DOHH2 (cell line): Measurements from ENCODE around the gene WDFY2.

Source experiments
- H3F3A ChIP-seq: fragments of 200-600 bp; sonication (generic), shearing (Covaris generic); 2 replicates; pipeline ENCODE4 v1.6.0; 2016; ENCODE audit warnings: antibody characterized with exemption, mild to moderate bottlenecking; ENCODE audit not compliant: control insufficient read depth, insufficient read depth
- H3K27ac ChIP-seq: fragments of 200-600 bp; sonication (generic); 2 replicates; pipeline ENCODE4 v1.5.1; 2014; ENCODE audit warnings: low read depth, mild to moderate bottlenecking, low read length, moderate library complexity
- H3K27me3 ChIP-seq: fragments of 200-600 bp; sonication (generic); 2 replicates; pipeline ENCODE4 v1.6.1; 2014; ENCODE audit warnings: mild to moderate bottlenecking, low read length, mixed read lengths; ENCODE audit not compliant: control insufficient read depth
- H3K36me3 ChIP-seq: fragments of 200-600 bp; sonication (generic); 2 replicates; pipeline ENCODE4 v1.6.1; 2014; ENCODE audit warnings: mild to moderate bottlenecking, low read length, moderate library complexity, mixed read lengths; ENCODE audit not compliant: control insufficient read depth
- H3K4me1 ChIP-seq: fragments of 200-600 bp; sonication (generic); 2 replicates; pipeline ENCODE4 v1.6.1; 2014; ENCODE audit warnings: mild to moderate bottlenecking, low read length, mixed read lengths; ENCODE audit not compliant: control insufficient read depth
- H3K4me2 ChIP-seq: fragments of 200-600 bp; sonication (generic); 2 replicates; pipeline ENCODE4 v1.6.0; 2014; ENCODE audit warnings: mild to moderate bottlenecking, low read length, moderate library complexity
- H3K4me3 ChIP-seq: fragments of 200-600 bp; sonication (generic); 2 replicates; pipeline ENCODE4 v1.5.1; 2014; ENCODE audit warnings: mild to moderate bottlenecking, low read length, mixed read lengths
- H3K79me2 ChIP-seq: fragments of 200-600 bp; sonication (generic); 2 replicates; pipeline ENCODE4 v1.6.1; 2014; ENCODE audit warnings: mild to moderate bottlenecking, low read length, mixed read lengths; ENCODE audit not compliant: control insufficient read depth
- H3K9me2 ChIP-seq: fragments of 200-600 bp; sonication (generic); replicated peaks from 2 replicates; pipeline ENCODE4 v1.6.1; 2014; ENCODE audit warnings: mild to moderate bottlenecking, low read length, mixed read lengths; ENCODE audit not compliant: control insufficient read depth
- H3K9me3 ChIP-seq: fragments of 200-600 bp; sonication (generic); 2 replicates; pipeline ENCODE4 v1.6.1; 2014; ENCODE audit warnings: antibody characterized with exemption, low read length, mixed read lengths; ENCODE audit not compliant: control insufficient read depth, insufficient read depth
- H4K20me1 ChIP-seq: fragments of 200-600 bp; sonication (generic); 2 replicates; pipeline ENCODE4 v1.6.0; 2014; ENCODE audit warnings: low read depth, mild to moderate bottlenecking, antibody characterized with exemption, low read length, moderate library complexity; ENCODE audit not compliant: control insufficient read depth, insufficient read depth
- EZH2phosphoT487 ChIP-seq: fragments of 200-600 bp; sonication (generic); IDR thresholded peaks from 2 replicates; pipeline ENCODE4 v1.6.1; 2017; ENCODE audit warnings: borderline replicate concordance, mild to moderate bottlenecking, antibody characterized with exemption, low read length, moderate library complexity, mixed read lengths
- TF ChIP-seq, protein P1 (sequence below): fragments of 200-600 bp; sonication (generic); IDR thresholded peaks from one replicate; pipeline ENCODE4 v1.5.1; 2014; ENCODE audit warnings: antibody characterized with exemption, mild to moderate bottlenecking, low read depth, low read length; ENCODE audit not compliant: poor library complexity, severe bottlenecking

Gene WDFY2

DNA sequence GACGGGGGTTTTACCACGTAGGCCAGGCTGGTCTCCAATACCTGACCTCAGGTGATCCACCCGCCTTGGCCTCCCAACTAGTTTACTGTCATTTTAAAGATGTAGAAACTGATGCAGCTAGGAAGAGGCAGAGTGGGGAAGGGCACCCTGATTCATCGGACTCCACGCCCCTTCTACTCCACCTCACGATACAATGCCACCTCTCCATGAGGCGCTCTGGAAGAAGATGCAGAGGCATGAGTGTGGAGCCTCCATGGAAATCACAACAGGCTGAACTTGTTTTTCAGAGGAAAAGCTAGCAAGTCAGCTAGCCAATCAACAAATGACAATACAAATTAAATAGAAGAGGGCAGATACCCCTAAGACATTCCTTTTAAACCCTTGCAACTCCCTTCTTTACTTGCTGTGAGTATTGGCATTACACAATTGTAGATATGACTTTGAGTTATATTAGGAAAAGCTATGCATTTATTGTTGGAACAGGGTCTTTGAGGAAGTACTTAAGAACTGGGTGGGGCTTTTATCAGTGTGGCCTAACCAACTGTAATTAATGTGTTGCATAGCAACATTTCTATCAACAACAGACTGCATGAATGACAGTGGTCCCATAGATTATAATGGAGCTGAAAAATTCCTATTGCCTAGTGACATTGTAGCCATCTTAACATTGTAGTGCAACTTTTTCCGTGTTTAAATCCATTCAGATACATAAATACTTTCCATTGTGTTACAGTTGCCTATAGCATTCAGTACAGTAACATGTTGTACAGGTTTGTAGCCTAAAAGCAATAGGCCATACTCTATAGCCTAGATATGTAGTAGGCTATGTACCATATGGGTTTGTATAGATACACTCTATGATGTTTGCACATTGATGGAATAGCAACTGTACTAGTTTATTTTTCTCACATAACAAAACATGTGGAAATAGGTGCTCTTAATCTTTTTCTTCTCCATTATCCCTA is 17.6 kb downstream of the WDFY2 start:
- 0 out of 2 replicates have a peak, but pooled peaks cover 3% of the 10 kb centered on the region for H3K79me2 ChIP-seq
- H3K4me3 ChIP-seq = no peak overlapping the region
- TF ChIP-seq EZH2phosphoT487 = no peak
- TF ChIP-seq, protein P1, sequence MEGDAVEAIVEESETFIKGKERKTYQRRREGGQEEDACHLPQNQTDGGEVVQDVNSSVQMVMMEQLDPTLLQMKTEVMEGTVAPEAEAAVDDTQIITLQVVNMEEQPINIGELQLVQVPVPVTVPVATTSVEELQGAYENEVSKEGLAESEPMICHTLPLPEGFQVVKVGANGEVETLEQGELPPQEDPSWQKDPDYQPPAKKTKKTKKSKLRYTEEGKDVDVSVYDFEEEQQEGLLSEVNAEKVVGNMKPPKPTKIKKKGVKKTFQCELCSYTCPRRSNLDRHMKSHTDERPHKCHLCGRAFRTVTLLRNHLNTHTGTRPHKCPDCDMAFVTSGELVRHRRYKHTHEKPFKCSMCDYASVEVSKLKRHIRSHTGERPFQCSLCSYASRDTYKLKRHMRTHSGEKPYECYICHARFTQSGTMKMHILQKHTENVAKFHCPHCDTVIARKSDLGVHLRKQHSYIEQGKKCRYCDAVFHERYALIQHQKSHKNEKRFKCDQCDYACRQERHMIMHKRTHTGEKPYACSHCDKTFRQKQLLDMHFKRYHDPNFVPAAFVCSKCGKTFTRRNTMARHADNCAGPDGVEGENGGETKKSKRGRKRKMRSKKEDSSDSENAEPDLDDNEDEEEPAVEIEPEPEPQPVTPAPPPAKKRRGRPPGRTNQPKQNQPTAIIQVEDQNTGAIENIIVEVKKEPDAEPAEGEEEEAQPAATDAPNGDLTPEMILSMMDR = no peak
- H3K27me3 ChIP-seq = no peaks in the 10 kb centered on the region
- H3K9me2 ChIP-seq = no peaks in the 10 kb centered on the region
- no peaks in the 10 kb centered on the region for H3K36me3 ChIP-seq
- peaks cover 3% of the 10 kb centered on the region; the same call in 1 of the 2 replicates for H3K4me1 ChIP-seq
- H3F3A ChIP-seq = no peaks in the 10 kb centered on the region
- H4K20me1 ChIP-seq = no peaks in the 10 kb centered on the region
- H3K9me3 ChIP-seq = no peaks in the 10 kb centered on the region
- no peak overlapping the region for H3K4me2 ChIP-seq
- no peak overlapping the region for H3K27ac ChIP-seq

DNA sequence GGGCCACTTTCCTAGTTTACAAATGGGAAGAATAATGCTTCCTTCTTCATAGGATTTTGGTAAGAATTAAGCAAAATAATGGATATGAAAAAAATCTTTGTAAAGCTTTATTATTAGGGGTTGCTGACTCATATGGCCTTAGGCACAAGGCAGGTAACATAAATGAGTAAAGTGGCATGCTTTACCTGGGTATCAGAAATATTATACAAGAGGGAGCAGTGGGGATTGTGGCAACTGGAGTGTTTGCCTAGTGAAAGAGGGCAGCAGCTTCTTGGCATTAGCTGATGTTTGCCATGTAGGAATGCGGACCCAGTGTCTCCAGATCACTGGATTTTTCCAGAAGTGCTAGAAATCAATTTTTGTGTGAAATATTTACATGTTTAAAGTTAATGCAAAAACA is 19.5 kb downstream of the WDFY2 start:
- Histone ChIP-seq H4K20me1 (no peaks in the 10 kb centered on the region), H3K4me3 (no peak overlapping the region), H3K4me1 (peaks cover 4% of the 10 kb centered on the region), H3K27me3 (no peaks in the 10 kb centered on the region), H3K27ac (no peak overlapping the region), H3F3A (no peaks in the 10 kb centered on the region), H3K79me2 (0 out of 2 replicates have a peak, but pooled peaks cover 3% of the 10 kb centered on the region), H3K36me3 (no peaks in the 10 kb centered on the region), H3K9me3 (no peaks in the 10 kb centered on the region), H3K4me2 (no peak overlapping the region), H3K9me2 (no peaks in the 10 kb centered on the region)
- TF ChIP-seq, protein P1 = no peak
- TF ChIP-seq EZH2phosphoT487 = no peak

DNA sequence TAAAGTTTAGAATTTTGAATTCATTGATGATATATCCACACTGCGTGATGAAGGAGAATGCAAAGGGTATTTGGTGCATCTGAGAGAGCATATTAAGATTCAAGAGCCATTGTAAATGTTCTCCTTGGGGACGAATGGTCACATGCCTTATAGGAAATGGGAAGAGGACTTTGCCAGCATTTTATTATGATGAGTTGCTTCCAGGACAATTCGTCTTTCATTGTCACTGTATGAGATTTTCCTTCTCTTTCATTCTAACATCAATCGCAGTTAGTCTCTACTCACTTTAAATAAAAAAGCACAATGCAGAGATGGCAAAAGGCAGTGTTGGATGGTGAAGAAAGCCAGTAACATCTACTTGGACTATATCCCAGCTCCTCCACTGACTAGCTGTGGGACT is 21.4 kb downstream of the WDFY2 start:
- Histone ChIP-seq H3K9me2 (no peaks in the 10 kb centered on the region), H3K36me3 (no peaks in the 10 kb centered on the region), H3F3A (no peaks in the 10 kb centered on the region), H3K79me2 (0 out of 2 replicates have a peak, but pooled peaks cover under 1% of the 10 kb centered on the region), H3K27ac (no peak overlapping the region), H3K27me3 (no peaks in the 10 kb centered on the region), H4K20me1 (no peaks in the 10 kb centered on the region), H3K4me1 (peaks cover 7% of the 10 kb centered on the region), H3K9me3 (no peaks in the 10 kb centered on the region), H3K4me2 (no peak overlapping the region), H3K4me3 (no peak overlapping the region)
- no peak for TF ChIP-seq EZH2phosphoT487
- TF ChIP-seq, protein P1 = no peak
